WTC11 (cell line): ENCODE results near the gene C11orf21.

ENCODE experiments used
- ATF2 ChIP-seq: sonication (generic); formaldehyde crosslinking; IDR thresholded peaks from 2 replicates; pipeline ENCODE4 v1.8.1; 2022; ENCODE audit warnings: low read depth, missing genetic modification reagents, borderline replicate concordance
- ATF3 ChIP-seq: sonication (generic); formaldehyde crosslinking; conservative IDR thresholded peaks from 2 replicates; pipeline ENCODE4 v1.8.1; 2022; ENCODE audit warnings: mild to moderate bottlenecking, missing genetic modification reagents
- ATF6 ChIP-seq: sonication (generic); formaldehyde crosslinking; IDR thresholded peaks from 2 replicates; pipeline ENCODE4 v1.8.1; 2023; ENCODE audit warnings: mild to moderate bottlenecking, missing genetic modification reagents
- SMAD4 ChIP-seq: sonication (generic); formaldehyde crosslinking; IDR thresholded peaks from 2 replicates; pipeline ENCODE4 v1.8.0; 2022; ENCODE audit warnings: mild to moderate bottlenecking, missing genetic modification reagents
- ZNF219 ChIP-seq: sonication (generic); formaldehyde crosslinking; IDR thresholded peaks from 2 replicates; pipeline ENCODE4 v1.8.0; 2023; ENCODE audit warnings: missing genetic modification reagents, mild to moderate bottlenecking, borderline replicate concordance

GRCh38 chr11:2295971-2296912 lies 5.5 kb downstream of the C11orf21 start:
- TF ChIP-seq ATF6 (no peak), ATF2 (CRISPR knock-in tag) (no peak), SMAD4 (CRISPR knock-in tag) (no peak), ATF3 (CRISPR knock-in tag) (no peak), ZNF219 (CRISPR knock-in tag) (no peak)
